Neural progenitor cell (in vitro differentiated cells): ENCODE results near the gene ANKS3.

Experiments
- EZH2 ChIP-seq: fragments of 200-600 bp; sonication (generic); IDR thresholded peaks from 2 replicates; pipeline ENCODE4 v1.6.1; 2017; ENCODE audit warnings: antibody characterized with exemption, mild to moderate bottlenecking, moderate library complexity
- EZH2phosphoT487 ChIP-seq: fragments of 200-600 bp; sonication (generic); IDR thresholded peaks from 2 replicates; pipeline ENCODE4 v1.6.1; 2017; ENCODE audit warnings: antibody characterized with exemption
- TF ChIP-seq, protein P1 (sequence below): fragments of 200-600 bp; sonication (generic); IDR thresholded peaks from 2 replicates; pipeline ENCODE4 v1.5.1; 2017; ENCODE audit warnings: antibody characterized with exemption, mild to moderate bottlenecking

DNA sequence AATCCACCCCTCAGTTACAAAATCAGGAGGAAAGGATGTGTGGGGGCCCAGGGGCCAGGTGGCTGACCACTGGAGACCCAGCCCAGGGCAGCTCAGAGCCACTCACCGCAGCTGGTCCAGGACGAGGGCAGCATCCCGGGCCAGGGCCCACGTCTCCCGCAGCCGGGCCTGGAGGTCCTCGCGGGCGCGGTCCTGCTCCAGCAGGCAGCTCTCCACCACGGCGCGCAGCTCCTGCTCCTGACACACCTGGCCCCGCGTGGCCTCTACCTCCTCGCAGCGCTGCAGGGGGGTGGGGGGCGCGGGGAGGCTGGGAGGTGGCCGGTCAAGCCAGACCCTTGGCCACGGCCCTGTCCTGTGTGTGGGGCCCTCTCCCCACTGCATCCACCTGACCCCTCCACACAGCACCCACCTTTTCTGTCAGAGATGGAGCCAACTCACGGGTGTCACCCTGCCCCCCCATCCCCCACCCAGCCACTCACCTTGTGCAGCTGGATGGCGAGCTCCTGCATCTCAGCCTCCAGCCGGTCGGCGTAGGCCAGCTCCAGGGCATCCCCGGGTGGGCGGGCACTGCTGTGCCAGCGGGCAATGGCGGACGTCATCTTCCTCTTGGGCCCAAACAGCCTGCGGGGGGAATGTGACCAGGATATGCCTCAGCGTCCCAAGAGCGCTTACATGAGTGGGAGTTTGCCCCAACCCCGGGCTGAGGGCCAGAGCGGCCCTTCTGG lies 35.6 kb downstream of the ANKS3 start:
- TF ChIP-seq, protein P1, sequence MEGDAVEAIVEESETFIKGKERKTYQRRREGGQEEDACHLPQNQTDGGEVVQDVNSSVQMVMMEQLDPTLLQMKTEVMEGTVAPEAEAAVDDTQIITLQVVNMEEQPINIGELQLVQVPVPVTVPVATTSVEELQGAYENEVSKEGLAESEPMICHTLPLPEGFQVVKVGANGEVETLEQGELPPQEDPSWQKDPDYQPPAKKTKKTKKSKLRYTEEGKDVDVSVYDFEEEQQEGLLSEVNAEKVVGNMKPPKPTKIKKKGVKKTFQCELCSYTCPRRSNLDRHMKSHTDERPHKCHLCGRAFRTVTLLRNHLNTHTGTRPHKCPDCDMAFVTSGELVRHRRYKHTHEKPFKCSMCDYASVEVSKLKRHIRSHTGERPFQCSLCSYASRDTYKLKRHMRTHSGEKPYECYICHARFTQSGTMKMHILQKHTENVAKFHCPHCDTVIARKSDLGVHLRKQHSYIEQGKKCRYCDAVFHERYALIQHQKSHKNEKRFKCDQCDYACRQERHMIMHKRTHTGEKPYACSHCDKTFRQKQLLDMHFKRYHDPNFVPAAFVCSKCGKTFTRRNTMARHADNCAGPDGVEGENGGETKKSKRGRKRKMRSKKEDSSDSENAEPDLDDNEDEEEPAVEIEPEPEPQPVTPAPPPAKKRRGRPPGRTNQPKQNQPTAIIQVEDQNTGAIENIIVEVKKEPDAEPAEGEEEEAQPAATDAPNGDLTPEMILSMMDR, result no peak
- no peak for TF ChIP-seq EZH2
- TF ChIP-seq EZH2phosphoT487, result no peak
